H1 (cell line): ENCODE measurements around the gene RNF8. TPM values are rescaled to one million over a fixed set of nuclear protein-coding genes. Genes with fewer than 3 reads are reported as not detected.

Experiments used
- ASH2L ChIP-seq: fragments of 200-600, 300-600 bp; sonication (generic); IDR thresholded peaks from one replicate; pipeline ENCODE4 v1.7.1; 2017; ENCODE audit warnings: low read length
- CHD7 ChIP-seq: fragments of 300-600 bp; sonication (generic); IDR thresholded peaks from 2 replicates; pipeline ENCODE4 v1.7.1; 2012; ENCODE audit warnings: low read length, moderate library complexity, mild to moderate bottlenecking, inconsistent platforms; ENCODE audit not compliant: insufficient replicate concordance
- EGR1 ChIP-seq: IDR thresholded peaks from 2 replicates; pipeline ENCODE4 v1.6.1; 2011; ENCODE audit warnings: low read depth, low read length, borderline replicate concordance
- MAX ChIP-seq: IDR thresholded peaks from 2 replicates; pipeline ENCODE4 v1.6.1; 2012; ENCODE audit warnings: inconsistent platforms
- POU5F1 ChIP-seq: IDR thresholded peaks from 2 replicates; pipeline ENCODE4 v1.6.1; 2011; ENCODE audit warnings: low read depth, mild to moderate bottlenecking, low read length, moderate library complexity
- SIX5 ChIP-seq: IDR thresholded peaks from 2 replicates; pipeline ENCODE4 v1.6.1; 2011; ENCODE audit warnings: mild to moderate bottlenecking, low read depth, low read length
- ZNF274 ChIP-seq: IDR thresholded peaks from 2 replicates; pipeline ENCODE4 v1.7.0; 2012; ENCODE audit warnings: low read length, borderline replicate concordance; ENCODE audit errors: extremely low read depth
- polyA plus RNA-seq, 7 experiments: library from polyadenylated mRNA; depleted of rRNA in 3 of 7; stranded (reverse) in 5 of 7; unstranded in 2 of 7; fragments of >200 nt in 5 of 7; fragments of 200-250 nt in 2 of 7; gene quantifications; 1 replicate in 5 of 7; 2 replicates in 1 of 7; 4 replicates in 1 of 7; pipeline versions ENCODE4 v1.2.1 to v1.2.3, GENCODE V29; 2011 to 2013; ENCODE audit warnings: missing spikeins in 2 of 7, mixed read lengths in 2 of 7
- total RNA-seq: library from RNA; stranded (reverse); fragmentation: NEBNext Ultra II Directional; extraction: Animal tissue kit (Norgen Biotek cat#: 25700); gene quantifications from 2 replicates; pipeline ENCODE4 v1.2.1, GENCODE V29; 2021
- TF ChIP-seq, protein P1 (sequence below), 3 experiments: IDR thresholded peaks; 1 replicate in 2 of 3; 2 replicates in 1 of 3; pipeline versions ENCODE4 v1.5.1 to v1.6.1; 2011; ENCODE audit warnings: low read length in 3 of 3, mild to moderate bottlenecking in 3 of 3, inconsistent platforms in 2 of 3, low read depth in 1 of 3, moderate library complexity in 1 of 3; ENCODE audit not compliant: insufficient read depth in 1 of 3; ENCODE audit errors: control extremely low read depth in 1 of 3

RNF8 gene
- total and polyA plus RNA-seq, 2 of the 8 experiments (the other 6 are each of a cell fraction or from before 2014, with no cell fraction given), result 20.3 to 44.7 TPM

DNA sequence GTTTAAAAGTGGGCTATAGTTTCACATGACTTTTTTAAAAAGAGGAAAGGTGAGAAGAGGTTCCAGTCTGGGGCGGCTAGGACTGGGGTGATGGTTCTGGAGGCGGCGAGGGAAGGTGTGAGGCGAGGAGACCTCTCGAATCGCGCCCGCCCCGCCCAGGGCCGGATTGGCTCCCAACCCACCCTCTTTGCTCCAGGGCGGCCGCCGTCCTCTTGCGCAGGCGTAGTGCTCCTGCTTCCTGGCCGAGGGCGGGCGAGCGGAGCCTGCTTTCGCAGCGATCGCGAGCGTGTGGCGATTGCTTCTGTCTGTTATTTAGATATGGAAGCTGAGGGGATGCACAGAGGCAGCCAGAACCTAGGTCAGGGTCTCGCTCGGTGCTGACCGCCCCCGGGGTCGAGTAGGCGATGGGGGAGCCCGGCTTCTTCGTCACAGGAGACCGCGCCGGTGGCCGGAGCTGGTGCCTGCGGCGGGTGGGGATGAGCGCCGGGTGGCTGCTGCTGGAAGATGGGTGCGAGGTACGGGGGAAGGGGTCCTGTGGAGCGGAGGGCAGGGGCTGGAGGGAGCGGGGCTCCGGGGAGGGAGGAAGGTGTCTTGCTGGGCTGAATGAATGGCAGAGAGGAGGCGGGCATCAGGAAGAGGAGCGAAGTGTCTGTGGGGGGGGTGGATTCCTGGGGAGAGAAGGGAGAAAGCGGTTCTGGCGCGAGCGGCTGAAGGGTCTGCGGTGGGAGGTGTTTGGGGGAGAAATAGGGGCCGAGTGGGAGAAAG is at the start of gene RNF8 (continued):
- TF ChIP-seq CHD7, result no peak
- TF ChIP-seq MAX, result peak; percentile 83
- peak; percentile 96 for TF ChIP-seq ASH2L
- TF ChIP-seq ZNF274, result no peak
- TF ChIP-seq, protein P1, sequence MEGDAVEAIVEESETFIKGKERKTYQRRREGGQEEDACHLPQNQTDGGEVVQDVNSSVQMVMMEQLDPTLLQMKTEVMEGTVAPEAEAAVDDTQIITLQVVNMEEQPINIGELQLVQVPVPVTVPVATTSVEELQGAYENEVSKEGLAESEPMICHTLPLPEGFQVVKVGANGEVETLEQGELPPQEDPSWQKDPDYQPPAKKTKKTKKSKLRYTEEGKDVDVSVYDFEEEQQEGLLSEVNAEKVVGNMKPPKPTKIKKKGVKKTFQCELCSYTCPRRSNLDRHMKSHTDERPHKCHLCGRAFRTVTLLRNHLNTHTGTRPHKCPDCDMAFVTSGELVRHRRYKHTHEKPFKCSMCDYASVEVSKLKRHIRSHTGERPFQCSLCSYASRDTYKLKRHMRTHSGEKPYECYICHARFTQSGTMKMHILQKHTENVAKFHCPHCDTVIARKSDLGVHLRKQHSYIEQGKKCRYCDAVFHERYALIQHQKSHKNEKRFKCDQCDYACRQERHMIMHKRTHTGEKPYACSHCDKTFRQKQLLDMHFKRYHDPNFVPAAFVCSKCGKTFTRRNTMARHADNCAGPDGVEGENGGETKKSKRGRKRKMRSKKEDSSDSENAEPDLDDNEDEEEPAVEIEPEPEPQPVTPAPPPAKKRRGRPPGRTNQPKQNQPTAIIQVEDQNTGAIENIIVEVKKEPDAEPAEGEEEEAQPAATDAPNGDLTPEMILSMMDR (IDR thresholded peaks at IDR 0.05; ENCODE audit: control extremely low read depth in 1 of 3, insufficient read depth in 1 of 3, low read depth in 1 of 3, low read length in 3 of 3), result no peak
- no peak for TF ChIP-seq EGR1
- TF ChIP-seq POU5F1, result no peak
- no peak for TF ChIP-seq SIX5
